Measurements from ENCODE around the gene MS4A6A.

DNA sequence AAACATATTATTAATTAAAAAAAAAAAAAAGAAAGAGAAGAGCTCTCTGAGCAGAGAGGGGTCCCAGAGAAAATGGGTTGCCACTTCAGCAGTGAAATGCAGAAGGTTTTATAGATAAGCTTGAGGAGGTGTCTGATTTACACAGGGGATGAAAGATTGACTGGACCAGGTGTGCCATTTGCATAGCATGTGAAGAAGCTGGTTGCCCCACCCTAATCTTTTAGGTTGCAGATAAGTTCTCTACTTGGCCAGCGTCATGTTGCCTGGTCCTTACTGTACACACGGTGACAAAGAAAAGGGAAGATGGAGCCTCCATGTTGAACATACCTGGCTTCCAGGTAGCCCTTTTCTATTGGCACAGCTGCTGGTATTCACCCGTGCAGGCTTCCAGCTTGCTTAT lies 53.0 kb downstream of the MS4A6A start:
- TF ChIP-seq, protein P1, sequence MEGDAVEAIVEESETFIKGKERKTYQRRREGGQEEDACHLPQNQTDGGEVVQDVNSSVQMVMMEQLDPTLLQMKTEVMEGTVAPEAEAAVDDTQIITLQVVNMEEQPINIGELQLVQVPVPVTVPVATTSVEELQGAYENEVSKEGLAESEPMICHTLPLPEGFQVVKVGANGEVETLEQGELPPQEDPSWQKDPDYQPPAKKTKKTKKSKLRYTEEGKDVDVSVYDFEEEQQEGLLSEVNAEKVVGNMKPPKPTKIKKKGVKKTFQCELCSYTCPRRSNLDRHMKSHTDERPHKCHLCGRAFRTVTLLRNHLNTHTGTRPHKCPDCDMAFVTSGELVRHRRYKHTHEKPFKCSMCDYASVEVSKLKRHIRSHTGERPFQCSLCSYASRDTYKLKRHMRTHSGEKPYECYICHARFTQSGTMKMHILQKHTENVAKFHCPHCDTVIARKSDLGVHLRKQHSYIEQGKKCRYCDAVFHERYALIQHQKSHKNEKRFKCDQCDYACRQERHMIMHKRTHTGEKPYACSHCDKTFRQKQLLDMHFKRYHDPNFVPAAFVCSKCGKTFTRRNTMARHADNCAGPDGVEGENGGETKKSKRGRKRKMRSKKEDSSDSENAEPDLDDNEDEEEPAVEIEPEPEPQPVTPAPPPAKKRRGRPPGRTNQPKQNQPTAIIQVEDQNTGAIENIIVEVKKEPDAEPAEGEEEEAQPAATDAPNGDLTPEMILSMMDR (IDR thresholded peaks at IDR 0.05; ENCODE audit: insufficient read depth, low read depth, low read length): no peak
- no peak for TF ChIP-seq EZH2 (IDR thresholded peaks at IDR 0.05; ENCODE audit: insufficient read depth, low read length)

All from astrocyte (in vitro differentiated cells and primary cell).